HL-60 (cell line): Measurements from ENCODE around the gene MGAT5B.

Experiments used
- DNase-seq, 2 experiments: peaks; one replicate each; pipeline ENCODE4 v3.0.0-alpha.2; 2010 to 2020; ENCODE audit warnings: low read depth in 1 of 2, low spot score in 1 of 2
- H3K27ac ChIP-seq: fragments of 250-450 bp; sonication (Bioruptor Pico); replicated peaks from 2 replicates; pipeline ENCODE4 v1.5.1; 2020; ENCODE audit warnings: mild to moderate bottlenecking, moderate library complexity
- H3K27me3 ChIP-seq: fragments of 250-450 bp; sonication (Bioruptor Pico); 2 replicates; pipeline ENCODE4 v1.5.1; 2021; ENCODE audit warnings: mild to moderate bottlenecking, moderate library complexity; ENCODE audit not compliant: insufficient read depth, poor library complexity, severe bottlenecking
- H3K4me3 ChIP-seq: replicated peaks from 2 replicates; pipeline ENCODE4 v1.5.1; 2011; ENCODE audit warnings: mild to moderate bottlenecking, control low read depth, low read length; ENCODE audit not compliant: insufficient read depth
- CTCF ChIP-seq: IDR thresholded peaks from one replicate; pipeline ENCODE4 v1.5.1; 2011; ENCODE audit warnings: low read length, control low read depth, inconsistent platforms; ENCODE audit not compliant: insufficient read depth
- GABPA ChIP-seq: IDR thresholded peaks from 2 replicates; pipeline ENCODE4 v1.6.1; 2012; ENCODE audit warnings: low read depth
- POLR2AphosphoS5 ChIP-seq: IDR thresholded peaks from 2 replicates; pipeline ENCODE4 v1.6.1; 2012; ENCODE audit warnings: low read depth
- REST ChIP-seq: IDR thresholded peaks from 2 replicates; pipeline ENCODE4 v1.6.1; 2012; ENCODE audit warnings: low read depth; ENCODE audit not compliant: insufficient replicate concordance
- SPI1 ChIP-seq: IDR thresholded peaks from 2 replicates; pipeline ENCODE4 v1.6.1; 2012; ENCODE audit warnings: low read depth, mild to moderate bottlenecking, borderline replicate concordance

MGAT5B gene

GRCh38 chr17:76914937-76915336 lies 46.7 kb downstream of the MGAT5B start:
- TF ChIP-seq CTCF (no peak), REST (no peak), SPI1 (no peak), GABPA (no peak), POLR2AphosphoS5 (no peak)
- Histone ChIP-seq H3K4me3 (no peak overlapping the region), H3K27me3 (no peaks in the 10 kb centered on the region), H3K27ac (no peak overlapping the region)
- DNase-seq = no peak

GRCh38 chr17:76915840-76916510 lies 47.8 kb downstream of the MGAT5B start:
- TF ChIP-seq POLR2AphosphoS5 = no peak
- Histone ChIP-seq H3K4me3 (no peak overlapping the region), H3K27ac (no peak overlapping the region), H3K27me3 (no peaks in the 10 kb centered on the region)
- no peak for DNase-seq

- no peak for TF ChIP-seq SPI1
- TF ChIP-seq CTCF = no peak
- no peak for TF ChIP-seq GABPA
- no peak for TF ChIP-seq REST
- no peak for TF ChIP-seq POLR2AphosphoS5
- Histone ChIP-seq H3K27me3 (no peaks in the 10 kb centered on the region), H3K27ac (no peak overlapping the region), H3K4me3 (no peak overlapping the region)
- no peak for DNase-seq
These were observed 49.6 kb downstream of the MGAT5B start for GRCh38 chr17:76917829-76918228.

- DNase-seq = no peak
- Histone ChIP-seq H3K4me3 (no peak overlapping the region), H3K27me3 (no peaks in the 10 kb centered on the region), H3K27ac (no peak overlapping the region)
- TF ChIP-seq REST = no peak
- no peak for TF ChIP-seq CTCF
- TF ChIP-seq POLR2AphosphoS5 = no peak
- no peak for TF ChIP-seq SPI1
- no peak for TF ChIP-seq GABPA
These were observed 50.6 kb downstream of the MGAT5B start for GRCh38 chr17:76918811-76919210.
